GM18868 (cell line): Measurements from ENCODE around the gene TSPAN33.
"Not testable (repeated sequence)": the region's sequence is repeated elsewhere in the genome, so short reads cannot be mapped to it uniquely, and the experiment has no call there.

Experiments
- ATAC-seq: cut with Tn5 transposase; IDR thresholded peaks from one replicate; pipeline ENCODE4 v1.9.1; 2021; ENCODE audit warnings: mild to moderate bottlenecking, moderate library complexity; ENCODE audit not compliant: unreplicated experiment

Gene TSPAN33

GRCh38 chr7:129205987-129206785 is 61.7 kb downstream of the TSPAN33 start:
- ATAC-seq, result no peak

DNA sequence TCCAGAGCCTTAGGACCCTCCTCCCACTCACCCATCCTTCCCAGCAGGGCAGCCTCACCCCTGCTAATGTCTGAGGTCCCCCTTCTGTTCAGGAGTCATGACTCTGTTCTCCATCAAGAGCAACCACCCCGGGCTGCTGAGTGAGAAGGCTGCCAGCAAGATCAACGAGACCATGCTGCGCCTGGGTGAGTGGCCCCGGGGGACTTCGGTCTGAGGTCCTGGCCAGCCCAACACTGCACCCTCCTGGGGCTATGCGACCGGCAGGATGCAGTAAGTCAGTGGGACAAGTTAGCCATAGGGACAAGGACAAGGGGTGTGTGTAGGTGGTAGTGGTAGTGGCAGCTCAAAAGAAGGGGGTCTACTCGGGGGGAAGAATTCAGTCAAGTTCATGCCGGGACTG is 64.2 kb downstream of the TSPAN33 start:
- no peak for ATAC-seq

GRCh38 chr7:129209067-129209926 is 64.8 kb downstream of the TSPAN33 start:
- ATAC-seq, result no peak

GRCh38 chr7:129210256-129210988 is 65.9 kb downstream of the TSPAN33 start:
- ATAC-seq, result peak; percentile 72

DNA sequence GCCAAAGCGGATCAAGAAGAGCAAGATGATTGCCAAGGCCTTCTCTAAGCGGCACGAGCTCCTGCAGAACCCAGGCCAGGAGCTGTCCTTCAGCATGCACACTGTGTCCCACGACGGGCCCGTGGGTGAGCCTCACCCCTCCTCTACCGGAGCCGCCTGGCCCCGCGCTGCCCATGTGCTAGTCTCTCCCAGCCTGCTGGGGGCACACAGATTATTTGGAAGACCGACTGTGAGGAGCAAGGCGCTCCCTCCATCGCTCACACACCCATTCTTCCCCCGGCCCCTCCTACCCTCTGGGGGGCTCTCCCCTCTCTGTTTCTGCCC is 66.4 kb downstream of the TSPAN33 start:
- no peak for ATAC-seq

DNA sequence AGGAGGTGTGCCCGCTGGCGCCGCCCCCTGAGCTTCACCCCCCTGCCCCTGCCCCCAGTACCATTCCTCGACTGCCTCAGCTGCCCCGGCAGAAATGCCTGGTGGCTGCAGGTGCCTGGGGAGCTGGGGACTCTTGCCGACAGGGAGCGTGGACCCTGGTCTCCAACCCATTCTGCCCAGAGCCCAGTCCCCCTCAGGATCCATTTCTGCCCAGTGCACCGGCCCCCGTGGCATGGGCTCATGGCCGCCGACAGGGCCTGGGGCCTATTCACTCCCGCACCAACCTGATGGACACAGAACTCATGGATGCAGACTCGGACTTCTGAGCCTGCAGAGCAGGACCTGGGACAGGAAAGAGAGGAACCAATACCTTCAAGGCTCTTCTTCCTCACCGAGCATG is 67.6 kb downstream of the TSPAN33 start:
- no peak for ATAC-seq

DNA sequence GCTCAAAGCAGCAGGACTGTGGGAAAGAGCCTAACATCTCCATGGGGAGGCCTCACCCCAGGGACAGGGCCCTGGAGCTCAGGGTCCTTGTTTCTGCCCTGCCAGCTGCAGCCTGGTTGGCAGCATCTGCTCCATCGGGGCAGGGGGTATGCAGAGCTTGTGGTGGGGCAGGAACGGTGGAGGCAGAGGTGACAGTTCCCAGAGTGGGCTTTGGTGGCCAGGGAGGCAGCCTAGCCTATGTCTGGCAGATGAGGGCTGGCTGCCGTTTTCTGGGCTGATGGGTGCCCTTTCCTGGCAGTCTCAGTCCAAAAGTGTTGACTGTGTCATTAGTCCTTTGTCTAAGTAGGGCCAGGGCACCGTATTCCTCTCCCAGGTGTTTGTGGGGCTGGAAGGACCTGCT is 68.1 kb downstream of the TSPAN33 start:
- ATAC-seq, result no peak

DNA sequence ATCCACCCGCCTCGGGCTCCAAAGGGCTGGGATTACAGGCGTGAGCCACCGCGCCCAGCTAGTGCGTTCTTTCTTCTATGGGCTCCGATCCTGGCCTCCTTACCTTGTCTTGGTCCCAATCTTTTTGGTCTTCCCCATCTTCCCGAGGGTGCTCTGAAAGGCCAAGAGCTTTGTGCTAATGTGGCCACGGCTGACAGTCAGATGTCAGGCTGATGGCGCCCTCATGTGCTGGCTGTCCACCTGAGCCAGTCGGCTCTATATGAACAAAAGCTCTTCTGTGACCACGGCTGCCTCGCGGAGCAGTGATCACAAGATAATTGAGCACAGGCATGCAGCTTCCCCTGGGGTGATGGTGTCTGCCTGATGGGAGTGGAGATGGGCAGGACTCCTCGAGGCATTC is 69.3 kb downstream of the TSPAN33 start:
- no peak for ATAC-seq

DNA sequence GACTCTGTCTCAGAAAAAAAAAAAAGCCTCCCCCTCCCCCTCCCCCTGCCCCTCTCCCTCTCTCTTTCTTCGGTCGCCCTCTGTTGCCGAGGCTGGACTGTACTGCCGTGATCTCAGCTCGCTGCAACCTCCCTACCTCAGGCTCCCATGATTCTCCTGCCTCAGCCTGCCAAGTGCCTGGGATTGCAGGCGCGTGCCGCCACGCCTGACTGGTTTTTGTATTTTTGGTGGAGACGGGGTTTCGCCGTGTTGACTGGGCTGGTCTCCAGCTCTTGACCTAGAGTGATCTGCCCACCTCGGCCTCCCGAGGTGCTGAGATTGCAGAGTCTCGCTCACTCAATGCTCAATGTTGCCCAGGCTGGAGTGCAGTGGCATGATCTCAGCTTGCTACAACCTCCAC is 71.2 kb downstream of the TSPAN33 start:
- ATAC-seq, result not testable (repeated sequence)

- ATAC-seq, result not testable (repeated sequence)
These were observed 71.7 kb downstream of the TSPAN33 start for GRCh38 chr7:129216101-129216715.

GRCh38 chr7:129216821-129217416 is 72.4 kb downstream of the TSPAN33 start:
- ATAC-seq, result not testable (repeated sequence)

GRCh38 chr7:129218514-129219062 is 74.1 kb downstream of the TSPAN33 start:
- ATAC-seq, result peak; percentile 66

DNA sequence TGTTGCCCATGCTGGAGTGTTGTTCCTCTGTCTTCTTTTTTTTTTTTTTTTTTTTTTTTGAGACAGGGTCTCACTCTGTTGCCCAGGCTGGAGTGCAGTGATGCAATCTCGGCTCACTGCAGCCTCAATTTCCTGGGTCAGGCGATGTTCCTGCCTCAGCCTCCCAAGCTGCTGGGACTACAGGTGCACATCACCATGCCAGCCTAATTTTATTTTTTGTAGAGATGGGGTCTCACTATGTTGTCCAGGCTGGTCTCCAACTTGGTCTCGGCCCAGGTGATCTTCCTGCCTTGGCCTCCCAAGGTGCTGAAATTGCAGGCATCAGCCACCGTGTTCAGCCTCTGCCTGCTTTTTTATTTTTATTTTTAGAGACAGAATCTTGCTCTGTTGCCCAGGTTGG is 74.7 kb downstream of the TSPAN33 start:
- not testable (repeated sequence) for ATAC-seq
